Raji (cell line): ENCODE measurements around the gene CABP4.

Source experiments
- POLR2A ChIP-seq: IDR thresholded peaks from 2 replicates; pipeline ENCODE4 v1.6.1; 2011; ENCODE audit warnings: low read depth, low read length, control low read depth; ENCODE audit not compliant: insufficient read depth

CABP4 gene

GRCh38 chr11:67453816-67454732 lies 1.1 kb upstream of the CABP4 start:
- no peak for TF ChIP-seq POLR2A

- TF ChIP-seq POLR2A = no peak
Observed at GRCh38 chr11:67456068-67456705, 1.0 kb downstream of the CABP4 start.

GRCh38 chr11:67457453-67457852 lies 2.3 kb downstream of the CABP4 start:
- no peak for TF ChIP-seq POLR2A

GRCh38 chr11:67458266-67458665 lies 3.1 kb downstream of the CABP4 start:
- TF ChIP-seq POLR2A = no peak

- TF ChIP-seq POLR2A = no peak
Observed at GRCh38 chr11:67463186-67463585, 8.0 kb downstream of the CABP4 start.

GRCh38 chr11:67463680-67464410 lies 8.7 kb downstream of the CABP4 start:
- no peak; the same call in 1 of the 2 replicates for TF ChIP-seq POLR2A

GRCh38 chr11:67464411-67465188 lies 9.4 kb downstream of the CABP4 start:
- TF ChIP-seq POLR2A = peak; percentile 79

- TF ChIP-seq POLR2A = no peak
Observed at GRCh38 chr11:67465189-67465510, 10.0 kb downstream of the CABP4 start.

- TF ChIP-seq POLR2A = 0 out of 2 replicates have a peak, but pooled peaks have one; percentile 14
Observed at GRCh38 chr11:67465530-67465929, 10.4 kb downstream of the CABP4 start.

- TF ChIP-seq POLR2A = peak; percentile 29; the same call in 1 of the 2 replicates
Observed at GRCh38 chr11:67466367-67466766, 11.2 kb downstream of the CABP4 start.

- TF ChIP-seq POLR2A = no peak
Observed at GRCh38 chr11:67466962-67467771, 12.0 kb downstream of the CABP4 start.

- TF ChIP-seq POLR2A = no peak; the same call in 1 of the 2 replicates
Observed at GRCh38 chr11:67468056-67468455, 12.9 kb downstream of the CABP4 start.

- TF ChIP-seq POLR2A = no peak
Observed at GRCh38 chr11:67468456-67468758, 13.3 kb downstream of the CABP4 start.

GRCh38 chr11:67468759-67469507 lies 13.8 kb downstream of the CABP4 start, which contains the start of gene TMEM134:
TMEM134 (minus strand) TSS chr11:67469251; CDS start chr11:67469192, 59 bp downstream.
- peak; percentile 87 for TF ChIP-seq POLR2A

GRCh38 chr11:67469508-67469811 lies 14.3 kb downstream of the CABP4 start:
- TF ChIP-seq POLR2A = no peak
